Calu3 (cell line): Measurements from ENCODE around the gene BGLAP. TPM values are rescaled to one million over a fixed set of nuclear protein-coding genes. Genes with fewer than 3 reads are reported as not detected.

Experiments
- BruUV-seq: library from RNA; stranded (reverse); fragments of 400-500 nt; replicated peaks from 2 replicates; lab custom pipeline; 2021; lab: Mats Ljungman, UMichigan
- CTCF ChIA-PET: fragments of 300-600 bp; sonication (Branson Sonifier 250); formaldehyde crosslinking; loops from one replicate; lab custom pipeline; 2022; ENCODE audit warnings: antibody characterized with exemption; lab: Charles Lee
- DNase-seq: peaks from one replicate; pipeline ENCODE4 v3.0.0; 2022
- H3K27ac Mint-ChIP-seq: one replicate; pipeline ENCODE4 v1.8.0; 2022; ENCODE audit warnings: mixed read lengths; ENCODE audit not compliant: unreplicated experiment
- H3K27me3 Mint-ChIP-seq: one replicate; pipeline ENCODE4 v1.8.0; 2022; ENCODE audit warnings: mixed read lengths; ENCODE audit not compliant: unreplicated experiment
- H3K36me3 Mint-ChIP-seq: one replicate; pipeline ENCODE4 v1.8.0; 2022; ENCODE audit warnings: mild to moderate bottlenecking, moderate library complexity, mixed read lengths; ENCODE audit not compliant: insufficient read depth, unreplicated experiment
- H3K4me1 Mint-ChIP-seq: one replicate; pipeline ENCODE4 v1.8.0; 2022; ENCODE audit warnings: mild to moderate bottlenecking, low read depth, mixed read lengths; ENCODE audit not compliant: unreplicated experiment
- H3K4me3 Mint-ChIP-seq: one replicate; pipeline ENCODE4 v1.8.0; 2022; ENCODE audit warnings: mild to moderate bottlenecking, low read depth, moderate library complexity, mixed read lengths; ENCODE audit not compliant: unreplicated experiment
- H3K9me3 Mint-ChIP-seq: one replicate; pipeline ENCODE4 v1.8.0; 2022; ENCODE audit warnings: low read depth, mixed read lengths; ENCODE audit not compliant: unreplicated experiment
- CTCF ChIP-seq: fragments of 200-600 bp; IDR thresholded peaks from one replicate; pipeline ENCODE4 v1.8.0; 2022; ENCODE audit warnings: antibody characterized with exemption; ENCODE audit not compliant: unreplicated experiment
- intact Hi-C: fragments of 100-400 bp; cut with micrococcal nuclease; formaldehyde crosslinking; loops from one replicate; pipeline ENCODE4 v1.10.0; 2022; ENCODE audit not compliant: unreplicated experiment
- total RNA-seq: library from RNA; stranded (reverse); gene quantifications from 2 replicates; pipeline ENCODE4 v1.2.3, GENCODE V29; 2022

The BGLAP gene
- total RNA-seq, 1 experiment from 2014 or later = 2.6 TPM

- H3K36me3 Mint-ChIP-seq = peaks cover 17% of the 10 kb centered on the region
- no peak for DNase-seq
- H3K27ac Mint-ChIP-seq = no peak overlapping the region
- BruUV-seq = no TSS peak
- H3K4me3 Mint-ChIP-seq = no peak overlapping the region
- TF ChIP-seq CTCF = no peak
- H3K27me3 Mint-ChIP-seq = no peaks in the 10 kb centered on the region
- no peaks in the 10 kb centered on the region for H3K9me3 Mint-ChIP-seq
- H3K4me1 Mint-ChIP-seq = peaks cover 30% of the 10 kb centered on the region
- CTCF ChIA-PET = no interaction called here
- intact Hi-C loops = no loop called here
These were observed 46.1 kb upstream of the BGLAP start for GRCh38 chr1:156195853-156196252.

- Mint-ChIP-seq H3K9me3 (no peaks in the 10 kb centered on the region), H3K27ac (no peak overlapping the region), H3K4me3 (no peak overlapping the region), H3K4me1 (peaks cover 30% of the 10 kb centered on the region), H3K36me3 (peaks cover 17% of the 10 kb centered on the region), H3K27me3 (no peaks in the 10 kb centered on the region)
- CTCF ChIA-PET = interaction anchor here (0.8 kb wide), 1 partner anchor 17 kb away, joined by 4 read pairs; the partner anchor contains the start of gene PMF1
- TF ChIP-seq CTCF = no peak
- no peak for DNase-seq
- BruUV-seq = no TSS peak
- intact Hi-C loops = no loop called here
These were observed 45.5 kb upstream of the BGLAP start for GRCh38 chr1:156196445-156196844.

GRCh38 chr1:156198831-156199349 lies 43.1 kb upstream of the BGLAP start:
- CTCF ChIA-PET = interaction anchor here (0.6 to 0.8 kb wide), 3 partner anchors 9 to 273 kb away, joined by 3 to 5 read pairs (median 3); no protein-coding TSS in a partner anchor
- BruUV-seq = no TSS peak
- intact Hi-C loops = no loop called here
- Mint-ChIP-seq H3K36me3 (peaks cover 7% of the 10 kb centered on the region), H3K27ac (no peak overlapping the region), H3K9me3 (no peaks in the 10 kb centered on the region), H3K4me1 (peaks cover 17% of the 10 kb centered on the region), H3K4me3 (no peak overlapping the region), H3K27me3 (no peaks in the 10 kb centered on the region)
- DNase-seq = no peak
- TF ChIP-seq CTCF = no peak

GRCh38 chr1:156200044-156200443 lies 41.9 kb upstream of the BGLAP start:
- H3K27ac Mint-ChIP-seq = no peak overlapping the region
- no peak overlapping the region for H3K4me3 Mint-ChIP-seq
- H3K9me3 Mint-ChIP-seq = no peaks in the 10 kb centered on the region
- peaks cover 11% of the 10 kb centered on the region for H3K4me1 Mint-ChIP-seq
- no peak for TF ChIP-seq CTCF
- no TSS peak for BruUV-seq
- DNase-seq = no peak
- H3K27me3 Mint-ChIP-seq = no peaks in the 10 kb centered on the region
- no peaks in the 10 kb centered on the region for H3K36me3 Mint-ChIP-seq
- CTCF ChIA-PET = interaction anchor here (0.6 to 0.7 kb wide), 2 partner anchors 10 to 32 kb away, joined by 3 read pairs; no protein-coding TSS in a partner anchor
- intact Hi-C loops = no loop called here
